ENCODE measurements around the gene RELCH.

DNA sequence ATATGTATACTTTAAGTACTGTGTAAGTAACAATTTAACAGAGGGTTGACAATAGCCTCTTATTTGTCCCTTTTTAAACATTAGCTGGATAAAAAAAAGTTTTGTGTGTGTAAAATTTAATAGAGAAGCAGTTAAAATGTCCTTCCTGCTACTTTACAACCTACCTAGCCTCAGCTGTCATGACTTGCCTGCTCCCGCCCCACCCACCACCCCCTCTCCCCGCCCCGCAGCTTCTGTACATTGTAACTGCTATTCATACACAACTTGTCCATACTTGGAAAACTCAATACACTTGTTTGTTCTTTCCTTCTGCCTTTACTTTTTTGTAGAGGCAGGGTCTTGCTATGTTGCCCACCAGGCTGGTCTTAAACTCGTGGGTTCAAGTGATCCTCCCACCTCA is 19.5 kb downstream of the RELCH start:
- TF ChIP-seq POLR2A (IDR thresholded peaks at IDR 0.05; ENCODE audit: low read length), result no peak
- no peak for TF ChIP-seq GATA1 (IDR thresholded peaks at IDR 0.05; ENCODE audit: low read depth, low read length)

All from erythroblast (primary cell).